ENCODE data around the gene ADAM22. TPM values are rescaled to one million over a fixed set of nuclear protein-coding genes. Genes with fewer than 3 reads are reported as not detected.

Gene ADAM22
- polyA plus RNA-seq, 2 of the 4 experiments (the other 2 are of a cell fraction) = 0.53 to 0.59 TPM

GRCh38 chr7:88151119-88151790 is 217.2 kb downstream of the ADAM22 start:
- Histone ChIP-seq H3K4me1 (no peaks in the 10 kb centered on the region), H3K4me3 (no peak overlapping the region), H3K9me3 (no peaks in the 10 kb centered on the region), H3K27ac (no peak overlapping the region), H3K4me2 (no peak overlapping the region)
- no peak for TF ChIP-seq RNF2 (IDR thresholded peaks at IDR 0.05; ENCODE audit: borderline replicate concordance, low read depth)
- no peak for TF ChIP-seq HES2 (IDR thresholded peaks at IDR 0.05)
- TF ChIP-seq USF2 (IDR thresholded peaks at IDR 0.05) = no peak
- DNase-seq (ENCODE audit: low read depth in 1 of 2, low spot score in 1 of 2) (no peak), FAIRE-seq (no peak), ATAC-seq (no peak)
- WGBS (ENCODE audit: missing lambda C conversion rate) = 21% methylated on average over 7 of the region's 7 CpGs
- ChIA-PET CTCF (no interaction called here), POLR2A (no interaction called here)

GRCh38 chr7:88153378-88153777 is 219.3 kb downstream of the ADAM22 start:
- Histone ChIP-seq H3K9me3 (no peaks in the 10 kb centered on the region; the same call in 2 of the 3 replicates), H3K4me3 (no peak overlapping the region), H3K27ac (no peak overlapping the region), H3K4me2 (no peak overlapping the region), H3K4me1 (no peaks in the 10 kb centered on the region)
- ATAC-seq (no peak), DNase-seq (ENCODE audit: low read depth in 1 of 2, low spot score in 1 of 2) (no peak), FAIRE-seq (no peak)
- CTCF ChIA-PET = no interaction called here
- TF ChIP-seq ATOH8 (CRISPR knock-in tag; IDR thresholded peaks at IDR 0.05; ENCODE audit: low read depth) (no peak), GATA3 (IDR thresholded peaks at IDR 0.05; ENCODE audit: borderline replicate concordance) (no peak), MAZ (IDR thresholded peaks at IDR 0.05; ENCODE audit: borderline replicate concordance, low read depth, low read length) (no peak), ZNF302 (CRISPR knock-in tag; IDR thresholded peaks at IDR 0.05) (no peak), CEBPB (IDR thresholded peaks at IDR 0.05) (no peak), FOXS1 (CRISPR knock-in tag; IDR thresholded peaks at IDR 0.05) (no peak), RCOR1 (IDR thresholded peaks at IDR 0.05; ENCODE audit: low read depth, low read length) (no peak), CHD2 (IDR thresholded peaks at IDR 0.05; ENCODE audit: low read length, partially characterized antibody) (no peak), HES2 (IDR thresholded peaks at IDR 0.05) (no peak), MAX (IDR thresholded peaks at IDR 0.05) (no peak), FOSL2 (IDR thresholded peaks at IDR 0.05) (no peak), FOSL2 (CRISPR knock-in tag; IDR thresholded peaks at IDR 0.05) (no peak), EP300 (IDR thresholded peaks at IDR 0.05) (no peak), JUN (IDR thresholded peaks at IDR 0.05) (no peak), BHLHE40 (IDR thresholded peaks at IDR 0.05; ENCODE audit: low read depth, low read length) (no peak), RAD21 (conservative IDR thresholded peaks at IDR 0.05 in 1 of 2, IDR thresholded peaks at IDR 0.05 in 1 of 2) (no peak)
- TF ChIP-seq, protein P1, sequence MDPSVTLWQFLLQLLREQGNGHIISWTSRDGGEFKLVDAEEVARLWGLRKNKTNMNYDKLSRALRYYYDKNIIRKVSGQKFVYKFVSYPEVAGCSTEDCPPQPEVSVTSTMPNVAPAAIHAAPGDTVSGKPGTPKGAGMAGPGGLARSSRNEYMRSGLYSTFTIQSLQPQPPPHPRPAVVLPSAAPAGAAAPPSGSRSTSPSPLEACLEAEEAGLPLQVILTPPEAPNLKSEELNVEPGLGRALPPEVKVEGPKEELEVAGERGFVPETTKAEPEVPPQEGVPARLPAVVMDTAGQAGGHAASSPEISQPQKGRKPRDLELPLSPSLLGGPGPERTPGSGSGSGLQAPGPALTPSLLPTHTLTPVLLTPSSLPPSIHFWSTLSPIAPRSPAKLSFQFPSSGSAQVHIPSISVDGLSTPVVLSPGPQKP (IDR thresholded peaks at IDR 0.05; ENCODE audit: low read depth, low read length) = no peak
- POLR2A ChIA-PET = no interaction called here

GRCh38 chr7:88155756-88156155 is 221.7 kb downstream of the ADAM22 start:
- DNase-seq (ENCODE audit: low read depth in 1 of 2, low spot score in 1 of 2) = no peak
- no peak for FAIRE-seq
- Histone ChIP-seq H3K9me3 (no peaks in the 10 kb centered on the region; the same call in 2 of the 3 replicates), H3K4me2 (no peak overlapping the region), H3K27ac (no peak overlapping the region), H3K4me3 (no peak overlapping the region), H3K4me1 (no peaks in the 10 kb centered on the region)
- WGBS (ENCODE audit: missing lambda C conversion rate) = 13% methylated on average over 4 of the region's 4 CpGs
- TF ChIP-seq ZC3H11A (IDR thresholded peaks at IDR 0.05) = no peak
- no peak for TF ChIP-seq HES2 (IDR thresholded peaks at IDR 0.05)
- no peak for TF ChIP-seq USF2 (IDR thresholded peaks at IDR 0.05)
- no peak for ATAC-seq
- POLR2A ChIA-PET = no interaction called here
- CTCF ChIA-PET = no interaction called here

All from A549 (cell line).